Calu3 (cell line): ENCODE results near the gene IBA57. TPM values are rescaled to one million over a fixed set of nuclear protein-coding genes. Genes with fewer than 3 reads are reported as not detected.

ENCODE experiments used
- BruUV-seq: library from RNA; stranded (reverse); fragments of 400-500 nt; replicated peaks from 2 replicates; lab custom pipeline; 2021; lab: Mats Ljungman, UMichigan
- CTCF ChIA-PET: fragments of 300-600 bp; sonication (Branson Sonifier 250); formaldehyde crosslinking; loops from one replicate; lab custom pipeline; 2022; ENCODE audit warnings: antibody characterized with exemption; lab: Charles Lee
- DNase-seq: peaks from one replicate; pipeline ENCODE4 v3.0.0; 2022
- H3K27ac Mint-ChIP-seq: one replicate; pipeline ENCODE4 v1.8.0; 2022; ENCODE audit warnings: mixed read lengths; ENCODE audit not compliant: unreplicated experiment
- H3K27me3 Mint-ChIP-seq: one replicate; pipeline ENCODE4 v1.8.0; 2022; ENCODE audit warnings: mixed read lengths; ENCODE audit not compliant: unreplicated experiment
- H3K36me3 Mint-ChIP-seq: one replicate; pipeline ENCODE4 v1.8.0; 2022; ENCODE audit warnings: mild to moderate bottlenecking, moderate library complexity, mixed read lengths; ENCODE audit not compliant: insufficient read depth, unreplicated experiment
- H3K4me1 Mint-ChIP-seq: one replicate; pipeline ENCODE4 v1.8.0; 2022; ENCODE audit warnings: mild to moderate bottlenecking, low read depth, mixed read lengths; ENCODE audit not compliant: unreplicated experiment
- H3K4me3 Mint-ChIP-seq: one replicate; pipeline ENCODE4 v1.8.0; 2022; ENCODE audit warnings: mild to moderate bottlenecking, low read depth, moderate library complexity, mixed read lengths; ENCODE audit not compliant: unreplicated experiment
- H3K9me3 Mint-ChIP-seq: one replicate; pipeline ENCODE4 v1.8.0; 2022; ENCODE audit warnings: low read depth, mixed read lengths; ENCODE audit not compliant: unreplicated experiment
- CTCF ChIP-seq: fragments of 200-600 bp; IDR thresholded peaks from one replicate; pipeline ENCODE4 v1.8.0; 2022; ENCODE audit warnings: antibody characterized with exemption; ENCODE audit not compliant: unreplicated experiment
- intact Hi-C: fragments of 100-400 bp; cut with micrococcal nuclease; formaldehyde crosslinking; loops from one replicate; pipeline ENCODE4 v1.10.0; 2022; ENCODE audit not compliant: unreplicated experiment
- total RNA-seq: library from RNA; stranded (reverse); gene quantifications from 2 replicates; pipeline ENCODE4 v1.2.3, GENCODE V29; 2022

Gene IBA57
- total RNA-seq, 1 experiment from 2014 or later: 9.2 TPM

DNA sequence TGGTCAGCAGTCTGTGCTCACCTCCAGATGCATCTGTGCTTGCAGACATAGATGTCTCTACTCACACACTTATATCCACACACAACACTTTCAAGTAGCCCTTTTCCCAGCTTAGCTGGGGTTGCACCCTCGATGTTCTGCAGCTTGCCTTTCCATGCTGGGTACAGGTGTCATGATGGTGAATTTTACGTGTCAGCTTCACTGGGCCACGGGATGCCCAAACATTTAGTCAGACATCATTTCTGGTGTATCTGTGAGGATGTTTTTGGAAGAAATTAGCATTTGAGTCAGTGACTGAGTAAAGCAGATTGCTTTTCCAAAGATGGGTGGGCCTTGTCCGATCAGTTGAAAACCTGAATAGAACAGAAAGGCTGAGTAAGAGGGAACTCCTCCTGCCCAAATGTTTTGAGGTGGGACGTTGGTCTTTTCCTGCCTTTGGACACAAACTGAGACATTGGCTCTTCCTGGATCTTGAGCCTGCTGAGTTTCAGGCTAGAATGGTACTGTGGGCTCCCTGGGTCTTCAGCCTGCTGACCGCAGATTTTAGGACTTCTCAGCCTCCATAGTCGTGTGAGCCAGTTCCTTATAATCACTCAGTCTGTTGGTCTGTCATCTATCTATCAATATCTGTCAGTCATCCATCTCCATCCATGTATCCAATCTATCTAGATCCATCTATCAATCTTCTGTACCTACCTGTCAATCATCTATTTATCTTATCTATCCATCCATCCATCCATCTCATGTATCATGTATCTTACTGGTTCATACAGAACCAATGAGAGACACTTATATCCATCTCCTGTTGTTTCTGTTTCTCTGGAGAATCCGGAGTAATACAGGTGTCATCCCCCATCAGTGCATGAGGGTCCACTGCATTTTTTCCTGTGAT is 29.6 kb downstream of the IBA57 start:
- CTCF ChIA-PET: interaction anchor here (0.6 kb wide), 1 partner anchor 54 kb away, joined by 3 read pairs; no protein-coding TSS in a partner anchor
- Mint-ChIP-seq H3K27ac (no peak overlapping the region), H3K4me3 (no peak overlapping the region), H3K4me1 (no peaks in the 10 kb centered on the region), H3K27me3 (peaks cover 15% of the 10 kb centered on the region), H3K9me3 (peaks cover 10% of the 10 kb centered on the region), H3K36me3 (no peaks in the 10 kb centered on the region)
- no peak for TF ChIP-seq CTCF
- DNase-seq: no peak
- intact Hi-C loops: no loop called here
- no TSS peak for BruUV-seq

DNA sequence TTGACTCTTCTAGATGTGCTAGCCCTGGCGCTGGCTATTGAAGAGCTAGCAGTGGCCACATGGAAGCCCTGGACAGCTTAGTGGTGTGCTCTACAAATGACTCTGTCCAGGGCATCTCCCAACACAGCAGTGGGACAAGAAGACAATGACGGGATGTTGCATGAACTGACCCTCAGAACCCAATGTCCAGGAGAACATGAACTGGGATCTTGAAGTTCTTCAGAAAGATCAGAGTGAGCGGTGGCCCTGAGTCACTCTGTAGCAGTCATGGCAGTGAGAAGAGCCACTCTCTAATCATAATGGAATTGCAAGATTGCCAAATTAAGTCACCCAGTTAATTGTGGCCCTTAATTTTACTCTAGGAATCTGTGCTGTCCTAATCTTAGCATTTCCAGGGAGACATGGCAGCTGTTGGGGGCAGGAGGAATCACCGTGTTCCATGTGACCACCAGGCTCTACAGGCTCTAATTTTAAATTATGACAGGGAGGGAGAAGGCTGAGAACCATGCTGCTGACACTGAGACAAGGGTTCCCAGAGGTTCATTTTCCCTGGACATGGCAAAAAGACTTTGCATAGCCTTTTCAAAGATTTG is 32.0 kb downstream of the IBA57 start:
- intact Hi-C loops: no loop called here
- H3K4me1 Mint-ChIP-seq: no peaks in the 10 kb centered on the region
- H3K4me3 Mint-ChIP-seq: no peak overlapping the region
- H3K27ac Mint-ChIP-seq: no peak overlapping the region
- CTCF ChIA-PET: no interaction called here
- peaks cover 14% of the 10 kb centered on the region for H3K9me3 Mint-ChIP-seq
- TF ChIP-seq CTCF: no peak
- no TSS peak for BruUV-seq
- H3K27me3 Mint-ChIP-seq: peaks cover 15% of the 10 kb centered on the region
- no peak for DNase-seq
- no peaks in the 10 kb centered on the region for H3K36me3 Mint-ChIP-seq

GRCh38 chr1:228198977-228199590 is 33.5 kb downstream of the IBA57 start:
- no peak for TF ChIP-seq CTCF
- Mint-ChIP-seq H3K4me3 (no peak overlapping the region), H3K27ac (no peak overlapping the region), H3K4me1 (no peaks in the 10 kb centered on the region), H3K36me3 (no peaks in the 10 kb centered on the region), H3K27me3 (peaks cover 15% of the 10 kb centered on the region), H3K9me3 (peaks cover 14% of the 10 kb centered on the region)
- CTCF ChIA-PET: no interaction called here
- no peak for DNase-seq
- BruUV-seq: no TSS peak
- intact Hi-C loops: no loop called here

GRCh38 chr1:228204958-228205357 is 39.4 kb downstream of the IBA57 start:
- no peak overlapping the region for H3K4me3 Mint-ChIP-seq
- TF ChIP-seq CTCF: no peak
- no peaks in the 10 kb centered on the region for H3K4me1 Mint-ChIP-seq
- DNase-seq: no peak
- CTCF ChIA-PET: no interaction called here
- no peak overlapping the region for H3K27ac Mint-ChIP-seq
- peaks cover 4% of the 10 kb centered on the region for H3K9me3 Mint-ChIP-seq
- H3K36me3 Mint-ChIP-seq: no peaks in the 10 kb centered on the region
- intact Hi-C loops: no loop called here
- peaks cover 36% of the 10 kb centered on the region for H3K27me3 Mint-ChIP-seq
- no TSS peak for BruUV-seq
